NB4 (cell line): ENCODE data around the gene NSUN5.

Source experiments
- CTCF ChIP-seq: IDR thresholded peaks from one replicate; pipeline ENCODE4 v1.5.1; 2012; ENCODE audit warnings: low read depth, low read length
- MAX ChIP-seq: IDR thresholded peaks from 2 replicates; pipeline ENCODE4 v1.6.1; 2011; ENCODE audit warnings: low read depth, low read length
- POLR2A ChIP-seq: IDR thresholded peaks from 2 replicates; pipeline ENCODE4 v1.6.1; 2011; ENCODE audit warnings: mild to moderate bottlenecking; ENCODE audit not compliant: insufficient read length; ENCODE audit errors: extremely low read depth

- TF ChIP-seq POLR2A (no peak), CTCF (no peak), MAX (no peak)
These were observed 31.9 kb upstream of the NSUN5 start for GRCh38 chr7:73340514-73340913.
